GM10266 (cell line): ENCODE measurements around the gene TRIO.

Experiments used
- DNase-seq: peaks from one replicate; pipeline ENCODE4 v3.0.0; 2012; ENCODE audit errors: extremely low spot score
- CTCF ChIP-seq: IDR thresholded peaks from 2 replicates; pipeline ENCODE4 v1.5.1; 2012; ENCODE audit warnings: mild to moderate bottlenecking, low read depth; ENCODE audit not compliant: control insufficient read depth, insufficient read depth; ENCODE audit errors: missing control alignments

The TRIO gene

GRCh38 chr5:14310901-14311300, 167.8 kb downstream of the TRIO start:
- no peak for TF ChIP-seq CTCF
- no peak for DNase-seq

- no peak for TF ChIP-seq CTCF
- DNase-seq = no peak
Observed at GRCh38 chr5:14313986-14314690, 171.0 kb downstream of the TRIO start.

GRCh38 chr5:14316471-14316870, 173.3 kb downstream of the TRIO start:
- DNase-seq = no peak
- no peak for TF ChIP-seq CTCF

GRCh38 chr5:14319102-14319501, 176.0 kb downstream of the TRIO start:
- TF ChIP-seq CTCF = no peak
- DNase-seq = no peak

DNA sequence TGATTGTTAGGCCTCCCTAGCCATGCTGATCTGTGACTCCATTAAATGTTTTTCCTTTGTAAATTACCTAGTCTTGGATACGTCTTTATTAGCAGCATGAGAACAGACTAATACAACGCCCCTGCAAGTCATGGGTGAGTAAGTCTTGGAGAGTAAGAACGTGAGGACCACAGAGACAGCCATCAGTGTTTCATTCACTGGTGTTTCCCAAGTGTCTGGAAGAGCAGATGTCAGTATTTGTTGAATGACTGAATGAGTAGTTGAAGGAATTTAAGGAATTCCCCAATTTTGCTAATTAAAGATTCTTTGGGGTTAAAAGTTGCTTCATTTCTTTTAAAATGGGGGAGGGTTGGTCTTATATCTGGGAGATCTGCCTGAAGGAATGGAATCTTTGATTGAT, 178.8 kb downstream of the TRIO start:
- TF ChIP-seq CTCF = no peak

DNA sequence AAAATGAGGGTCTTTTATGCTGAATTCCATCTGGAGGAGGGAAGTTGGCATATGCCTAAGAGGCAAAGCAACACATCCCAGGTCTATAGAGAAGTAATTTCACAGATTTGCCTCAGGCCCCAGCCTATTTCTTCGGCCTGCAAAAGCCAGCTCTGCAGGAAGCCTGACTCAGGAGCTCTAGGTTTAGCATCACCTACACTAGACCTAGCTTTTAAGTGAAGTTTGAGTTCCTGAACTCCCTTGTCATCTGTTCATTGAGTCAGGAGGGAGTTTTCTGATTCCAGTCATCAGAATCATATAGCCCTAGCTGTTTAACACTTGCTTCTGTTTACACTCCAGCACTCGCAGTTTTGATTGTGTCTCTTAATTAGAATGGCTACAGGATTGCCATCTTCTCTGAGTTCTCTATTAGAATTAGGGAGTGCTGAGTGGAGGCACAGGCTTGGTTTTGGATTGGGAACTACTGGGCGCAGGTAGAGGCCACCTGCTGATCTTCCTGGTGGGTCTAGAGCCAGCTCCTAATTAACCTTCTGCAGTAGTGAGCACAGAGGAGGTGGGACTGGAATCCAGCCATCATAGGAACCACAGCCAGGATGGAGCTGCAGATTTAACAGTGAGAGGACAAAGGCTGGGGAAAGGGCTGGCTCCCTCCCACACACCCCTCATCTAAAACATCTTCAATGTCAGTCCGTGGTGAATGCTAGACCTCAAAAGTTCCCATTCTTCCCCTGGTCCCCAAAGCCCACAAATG, 179.5 kb downstream of the TRIO start:
- DNase-seq = no peak
- no peak for TF ChIP-seq CTCF

More for the DNA sequence above, 178.8 kb downstream of the TRIO start:
- no peak for DNase-seq

- no peak for TF ChIP-seq CTCF
- no peak for DNase-seq
Observed at GRCh38 chr5:14323466-14323865, 180.3 kb downstream of the TRIO start.
